ENCODE measurements around the gene MBD3. TPM values are rescaled to one million over a fixed set of nuclear protein-coding genes. Genes with fewer than 3 reads are reported as not detected.

The MBD3 gene
- polyA plus RNA-seq, 1 experiment, result 21.9 TPM

GRCh38 chr19:1629256-1629808 is 36.7 kb upstream of the MBD3 start:
- Histone ChIP-seq H3K4me3 (ENCODE audit: low read depth, low read length) (no peak overlapping the region), H3K27ac (ENCODE audit: low read depth, low read length) (no peak overlapping the region), H3K9me3 (ENCODE audit: control insufficient read depth, insufficient read depth, low read length) (peaks cover 7% of the 10 kb centered on the region; the same call in 1 of the 2 replicates), H3K27me3 (ENCODE audit: control insufficient read depth, insufficient read depth, low read length) (no peaks in the 10 kb centered on the region)
- TF ChIP-seq, protein P1, sequence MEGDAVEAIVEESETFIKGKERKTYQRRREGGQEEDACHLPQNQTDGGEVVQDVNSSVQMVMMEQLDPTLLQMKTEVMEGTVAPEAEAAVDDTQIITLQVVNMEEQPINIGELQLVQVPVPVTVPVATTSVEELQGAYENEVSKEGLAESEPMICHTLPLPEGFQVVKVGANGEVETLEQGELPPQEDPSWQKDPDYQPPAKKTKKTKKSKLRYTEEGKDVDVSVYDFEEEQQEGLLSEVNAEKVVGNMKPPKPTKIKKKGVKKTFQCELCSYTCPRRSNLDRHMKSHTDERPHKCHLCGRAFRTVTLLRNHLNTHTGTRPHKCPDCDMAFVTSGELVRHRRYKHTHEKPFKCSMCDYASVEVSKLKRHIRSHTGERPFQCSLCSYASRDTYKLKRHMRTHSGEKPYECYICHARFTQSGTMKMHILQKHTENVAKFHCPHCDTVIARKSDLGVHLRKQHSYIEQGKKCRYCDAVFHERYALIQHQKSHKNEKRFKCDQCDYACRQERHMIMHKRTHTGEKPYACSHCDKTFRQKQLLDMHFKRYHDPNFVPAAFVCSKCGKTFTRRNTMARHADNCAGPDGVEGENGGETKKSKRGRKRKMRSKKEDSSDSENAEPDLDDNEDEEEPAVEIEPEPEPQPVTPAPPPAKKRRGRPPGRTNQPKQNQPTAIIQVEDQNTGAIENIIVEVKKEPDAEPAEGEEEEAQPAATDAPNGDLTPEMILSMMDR (IDR thresholded peaks at IDR 0.05; ENCODE audit: low read depth, low read length), result no peak
- POLR2A ChIA-PET, result no interaction called here
- DNase-seq (ENCODE audit: low read depth, low spot score), result no peak
- CTCF ChIA-PET, result no interaction called here

- TF ChIP-seq, protein P1 (IDR thresholded peaks at IDR 0.05; ENCODE audit: low read depth, low read length), result no peak
- POLR2A ChIA-PET, result no interaction called here
- no peak for DNase-seq (ENCODE audit: low read depth, low spot score)
- Histone ChIP-seq H3K27ac (ENCODE audit: low read depth, low read length) (no peak overlapping the region), H3K27me3 (ENCODE audit: control insufficient read depth, insufficient read depth, low read length) (no peaks in the 10 kb centered on the region), H3K4me3 (ENCODE audit: low read depth, low read length) (no peak overlapping the region), H3K9me3 (ENCODE audit: control insufficient read depth, insufficient read depth, low read length) (peaks cover 7% of the 10 kb centered on the region; the same call in 1 of the 2 replicates)
- CTCF ChIA-PET, result no interaction called here
Measured at GRCh38 chr19:1627194-1627593, 34.5 kb upstream of the MBD3 start.

DNA sequence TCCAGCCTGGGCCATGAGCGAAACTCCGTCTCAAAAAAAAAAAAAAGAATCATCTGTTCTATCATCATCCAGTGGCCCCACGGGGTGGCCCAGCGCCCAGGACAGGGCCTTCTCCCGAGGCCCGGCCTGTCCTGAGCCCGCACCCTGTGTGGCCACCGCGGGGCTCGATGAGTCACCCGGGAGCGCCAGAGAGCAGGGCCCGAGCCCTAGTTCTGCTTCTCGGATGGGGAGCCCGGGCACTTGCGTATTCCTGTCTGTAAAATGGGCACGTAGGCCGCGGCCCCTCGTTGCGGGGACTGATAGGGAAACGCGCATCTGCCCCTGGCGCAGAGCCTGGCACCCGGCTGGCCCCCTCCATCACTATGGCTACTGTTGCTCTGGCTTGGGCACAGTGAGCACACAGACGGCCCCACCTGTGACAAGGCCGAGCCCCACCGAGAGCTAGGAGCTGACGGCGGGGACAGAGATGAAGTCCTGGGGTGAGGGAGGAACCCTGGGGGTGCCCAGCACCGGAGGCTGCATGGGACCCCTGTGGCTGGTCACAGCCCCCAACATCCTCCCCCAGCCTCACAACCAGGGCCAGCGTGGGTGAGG is 33.8 kb upstream of the MBD3 start:
- ChIA-PET POLR2A (no interaction called here), CTCF (no interaction called here)
- no peak for DNase-seq (ENCODE audit: low read depth, low spot score)
- Histone ChIP-seq H3K9me3 (ENCODE audit: control insufficient read depth, insufficient read depth, low read length) (peaks cover 7% of the 10 kb centered on the region; the same call in 1 of the 2 replicates), H3K27me3 (ENCODE audit: control insufficient read depth, insufficient read depth, low read length) (no peaks in the 10 kb centered on the region), H3K27ac (ENCODE audit: low read depth, low read length) (no peak overlapping the region), H3K4me3 (ENCODE audit: low read depth, low read length) (no peak overlapping the region)
- TF ChIP-seq, protein P1 (IDR thresholded peaks at IDR 0.05; ENCODE audit: low read depth, low read length), result no peak

GRCh38 chr19:1624458-1624857 is 31.8 kb upstream of the MBD3 start:
- Histone ChIP-seq H3K27ac (ENCODE audit: low read depth, low read length) (no peak overlapping the region), H3K27me3 (ENCODE audit: control insufficient read depth, insufficient read depth, low read length) (no peaks in the 10 kb centered on the region), H3K4me3 (ENCODE audit: low read depth, low read length) (no peak overlapping the region), H3K9me3 (ENCODE audit: control insufficient read depth, insufficient read depth, low read length) (peaks cover 7% of the 10 kb centered on the region; the same call in 1 of the 2 replicates)
- ChIA-PET POLR2A (no interaction called here), CTCF (no interaction called here)
- no peak for DNase-seq (ENCODE audit: low read depth, low spot score)
- TF ChIP-seq, protein P1 (IDR thresholded peaks at IDR 0.05; ENCODE audit: low read depth, low read length), result peak; percentile 71

- Histone ChIP-seq H3K27me3 (ENCODE audit: control insufficient read depth, insufficient read depth, low read length) (no peaks in the 10 kb centered on the region), H3K27ac (ENCODE audit: low read depth, low read length) (no peak overlapping the region), H3K4me3 (ENCODE audit: low read depth, low read length) (no peak overlapping the region), H3K9me3 (ENCODE audit: control insufficient read depth, insufficient read depth, low read length) (peaks cover 7% of the 10 kb centered on the region; the same call in 1 of the 2 replicates)
- CTCF ChIA-PET, result no interaction called here
- TF ChIP-seq, protein P1 (IDR thresholded peaks at IDR 0.05; ENCODE audit: low read depth, low read length), result no peak
- DNase-seq (ENCODE audit: low read depth, low spot score), result no peak
- POLR2A ChIA-PET, result no interaction called here
Measured at GRCh38 chr19:1622541-1622940, 29.9 kb upstream of the MBD3 start.

All from AG04450 (cell line).